ENCODE measurements around the gene MALT1.

- TF ChIP-seq CTCF (IDR thresholded peaks at IDR 0.05) (no peak), EZH2 (IDR thresholded peaks at IDR 0.05) (no peak), EZH2phosphoT487 (IDR thresholded peaks at IDR 0.05) (no peak)
These were observed 17.3 kb upstream of the MALT1 start for GRCh38 chr18:58653814-58654509.
